PFSK-1 (cell line): ENCODE measurements around the gene SHPK.

Experiments used
- FOXP2 ChIP-seq: optimal IDR thresholded peaks from 2 replicates; pipeline ENCODE3; 2011; ENCODE audit warnings: borderline replicate concordance, control low read depth, inconsistent platforms; ENCODE audit not compliant: insufficient read depth; ENCODE audit errors: extremely low read length, extremely low read depth
- POLR2AphosphoS5 ChIP-seq: IDR thresholded peaks from 2 replicates; pipeline ENCODE4 v1.6.1; 2012; ENCODE audit warnings: low read depth, mild to moderate bottlenecking, control low read depth, low read length, moderate library complexity
- SIN3A ChIP-seq: IDR thresholded peaks from 2 replicates; pipeline ENCODE4 v1.6.1; 2012; ENCODE audit warnings: mild to moderate bottlenecking, low read length, moderate library complexity, borderline replicate concordance; ENCODE audit not compliant: insufficient read depth
- TAF1 ChIP-seq: IDR thresholded peaks from 2 replicates; pipeline ENCODE4 v1.6.1; 2012; ENCODE audit warnings: low read length, control low read depth, borderline replicate concordance; ENCODE audit not compliant: insufficient read depth
- TF ChIP-seq, protein P1 (sequence below), 2 experiments: IDR thresholded peaks; 2 replicates each; pipeline versions ENCODE4 v1.6.1 to v1.8.0; 2011 to 2012; ENCODE audit warnings: low read depth in 2 of 2, low read length in 2 of 2, control low read depth in 1 of 2, inconsistent platforms in 1 of 2, mild to moderate bottlenecking in 1 of 2, moderate library complexity in 1 of 2; ENCODE audit not compliant: insufficient read depth in 1 of 2

SHPK gene

DNA sequence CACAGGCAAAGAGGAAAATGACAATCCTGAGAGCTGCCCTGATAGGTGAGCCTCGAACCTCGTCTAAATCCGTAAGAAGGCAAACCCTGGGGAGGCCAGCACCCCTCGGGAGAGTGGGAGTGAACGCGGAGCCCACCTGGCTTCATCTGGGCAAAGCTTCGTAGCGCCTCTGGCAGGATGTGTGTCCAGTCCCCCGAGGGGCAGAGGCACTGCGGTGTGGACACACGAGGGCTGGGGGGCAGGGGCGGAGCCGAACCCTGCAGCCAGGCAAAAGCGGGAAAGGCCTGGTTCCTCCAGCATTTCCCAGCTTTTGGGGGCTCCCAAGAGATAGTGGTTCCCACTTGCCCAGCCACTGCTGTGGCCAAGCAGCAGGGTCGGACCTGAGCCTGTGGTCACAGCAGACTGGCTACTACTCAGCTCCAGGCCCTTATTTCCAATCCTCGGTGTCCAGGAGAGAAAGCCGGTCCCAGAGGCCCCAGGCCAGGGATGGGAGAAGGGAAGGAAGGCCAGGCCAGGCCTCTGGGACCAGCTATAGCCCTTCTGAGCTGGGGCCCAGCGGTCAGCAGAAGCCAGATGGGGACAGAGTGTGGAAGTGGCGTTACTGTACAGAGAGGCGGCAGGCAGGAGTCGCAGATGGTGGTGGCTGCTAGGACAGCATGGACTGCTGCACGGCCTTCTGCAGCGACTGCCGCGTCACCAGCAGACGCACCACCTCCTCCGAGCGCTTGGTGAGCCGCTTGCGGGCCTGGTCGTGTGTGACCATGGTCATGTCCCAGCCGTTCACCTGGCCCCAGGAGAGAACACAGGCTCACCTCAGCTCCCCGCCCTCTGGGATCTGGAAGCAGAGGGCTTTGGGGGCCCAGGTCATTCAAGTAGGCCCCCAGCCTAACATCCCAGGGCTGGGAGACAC, 27.3 kb upstream of the SHPK start:
- TF ChIP-seq TAF1 = no peak
- TF ChIP-seq SIN3A = no peak
- TF ChIP-seq POLR2AphosphoS5 = no peak
- TF ChIP-seq FOXP2 = no peak
- TF ChIP-seq, protein P1, sequence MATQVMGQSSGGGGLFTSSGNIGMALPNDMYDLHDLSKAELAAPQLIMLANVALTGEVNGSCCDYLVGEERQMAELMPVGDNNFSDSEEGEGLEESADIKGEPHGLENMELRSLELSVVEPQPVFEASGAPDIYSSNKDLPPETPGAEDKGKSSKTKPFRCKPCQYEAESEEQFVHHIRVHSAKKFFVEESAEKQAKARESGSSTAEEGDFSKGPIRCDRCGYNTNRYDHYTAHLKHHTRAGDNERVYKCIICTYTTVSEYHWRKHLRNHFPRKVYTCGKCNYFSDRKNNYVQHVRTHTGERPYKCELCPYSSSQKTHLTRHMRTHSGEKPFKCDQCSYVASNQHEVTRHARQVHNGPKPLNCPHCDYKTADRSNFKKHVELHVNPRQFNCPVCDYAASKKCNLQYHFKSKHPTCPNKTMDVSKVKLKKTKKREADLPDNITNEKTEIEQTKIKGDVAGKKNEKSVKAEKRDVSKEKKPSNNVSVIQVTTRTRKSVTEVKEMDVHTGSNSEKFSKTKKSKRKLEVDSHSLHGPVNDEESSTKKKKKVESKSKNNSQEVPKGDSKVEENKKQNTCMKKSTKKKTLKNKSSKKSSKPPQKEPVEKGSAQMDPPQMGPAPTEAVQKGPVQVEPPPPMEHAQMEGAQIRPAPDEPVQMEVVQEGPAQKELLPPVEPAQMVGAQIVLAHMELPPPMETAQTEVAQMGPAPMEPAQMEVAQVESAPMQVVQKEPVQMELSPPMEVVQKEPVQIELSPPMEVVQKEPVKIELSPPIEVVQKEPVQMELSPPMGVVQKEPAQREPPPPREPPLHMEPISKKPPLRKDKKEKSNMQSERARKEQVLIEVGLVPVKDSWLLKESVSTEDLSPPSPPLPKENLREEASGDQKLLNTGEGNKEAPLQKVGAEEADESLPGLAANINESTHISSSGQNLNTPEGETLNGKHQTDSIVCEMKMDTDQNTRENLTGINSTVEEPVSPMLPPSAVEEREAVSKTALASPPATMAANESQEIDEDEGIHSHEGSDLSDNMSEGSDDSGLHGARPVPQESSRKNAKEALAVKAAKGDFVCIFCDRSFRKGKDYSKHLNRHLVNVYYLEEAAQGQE (IDR thresholded peaks at IDR 0.05; ENCODE audit: insufficient read depth in 1 of 2, low read depth in 2 of 2, low read length in 2 of 2) = no peak

DNA sequence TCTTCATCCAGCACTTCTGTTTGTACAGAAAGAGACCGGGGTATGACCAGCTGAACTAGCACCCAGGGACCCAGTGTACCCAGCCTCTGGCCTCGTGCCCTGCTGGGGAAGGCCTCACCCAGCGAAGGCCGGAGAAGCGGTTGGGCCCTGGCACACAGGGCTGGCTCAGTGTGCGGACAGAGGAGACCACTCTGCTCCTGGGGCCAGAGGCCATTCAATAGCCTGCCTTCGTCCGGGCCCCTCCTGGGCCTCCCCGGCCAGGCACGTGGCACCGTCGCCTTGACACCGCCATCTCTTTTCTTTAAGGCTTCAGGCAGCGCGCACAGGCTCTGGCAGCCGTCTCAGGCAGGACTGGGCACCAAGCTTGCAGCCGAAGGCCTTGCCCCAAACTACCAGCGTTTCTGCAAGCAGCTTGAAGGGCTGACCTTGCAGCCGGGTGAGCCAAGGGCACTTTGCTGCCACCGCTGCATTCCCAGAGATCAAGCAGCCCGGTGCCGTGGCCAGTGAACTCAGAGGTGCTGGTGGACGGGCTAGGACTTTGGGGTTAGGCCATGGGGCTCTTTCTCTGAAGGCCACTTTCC, 24.4 kb upstream of the SHPK start:
- no peak for TF ChIP-seq TAF1
- no peak for TF ChIP-seq FOXP2

GRCh38 chr17:3659541-3660111, 23.6 kb upstream of the SHPK start:
- TF ChIP-seq POLR2AphosphoS5 = 0 out of 2 replicates have a peak, but pooled peaks have one; percentile 24
- peak; percentile 59 for TF ChIP-seq FOXP2
- no peak for TF ChIP-seq TAF1

GRCh38 chr17:3658784-3659449, 22.9 kb upstream of the SHPK start:
- TF ChIP-seq, protein P1 (IDR thresholded peaks at IDR 0.05; ENCODE audit: insufficient read depth in 1 of 2, low read depth in 2 of 2, low read length in 2 of 2) = no peak
- no peak for TF ChIP-seq FOXP2
- no peak for TF ChIP-seq TAF1
- no peak for TF ChIP-seq SIN3A
- TF ChIP-seq POLR2AphosphoS5 = no peak

GRCh38 chr17:3657874-3658783, 22.1 kb upstream of the SHPK start:
- TF ChIP-seq TAF1 = no peak
- TF ChIP-seq, protein P1 (IDR thresholded peaks at IDR 0.05; ENCODE audit: insufficient read depth in 1 of 2, low read depth in 2 of 2, low read length in 2 of 2) = no peak
- TF ChIP-seq FOXP2 = no peak
- TF ChIP-seq SIN3A = no peak
- no peak for TF ChIP-seq POLR2AphosphoS5
